HG03378 (cell line): Measurements from ENCODE around the gene NR2C2AP.
"Not testable (repeated sequence)": the region's sequence is repeated elsewhere in the genome, so short reads cannot be mapped to it uniquely, and the experiment has no call there.

Experiments
- ATAC-seq: cut with Tn5 transposase; IDR thresholded peaks from one replicate; pipeline ENCODE4 v1.9.1; 2021; ENCODE audit warnings: mild to moderate bottlenecking, moderate library complexity; ENCODE audit not compliant: unreplicated experiment

Gene NR2C2AP

GRCh38 chr19:19185853-19186740 is 17.1 kb downstream of the NR2C2AP start:
- no peak for ATAC-seq

- no peak for ATAC-seq
Measured at GRCh38 chr19:19181488-19181998, 21.7 kb downstream of the NR2C2AP start.

GRCh38 chr19:19179548-19180441 is 23.4 kb downstream of the NR2C2AP start:
- ATAC-seq: no peak

- ATAC-seq: no peak
Measured at GRCh38 chr19:19176950-19177349, 26.3 kb downstream of the NR2C2AP start.

- ATAC-seq: not testable (repeated sequence)
Measured at GRCh38 chr19:19173243-19173642, 30.0 kb downstream of the NR2C2AP start.

- ATAC-seq: no peak
Measured at GRCh38 chr19:19171821-19172532, 31.2 kb downstream of the NR2C2AP start.

GRCh38 chr19:19170873-19171672 is 32.1 kb downstream of the NR2C2AP start:
- ATAC-seq: no peak

GRCh38 chr19:19170053-19170872 is 33.0 kb downstream of the NR2C2AP start, which contains the start of gene MEF2B:
MEF2B (minus strand) TSS chr19:19170263; CDS start chr19:19150735, 19,528 bp downstream.
- peak; percentile 61 for ATAC-seq

- ATAC-seq: no peak
Measured at GRCh38 chr19:19169236-19170052, 33.8 kb downstream of the NR2C2AP start.

- ATAC-seq: no peak
Measured at GRCh38 chr19:19167612-19168011, 35.6 kb downstream of the NR2C2AP start.

GRCh38 chr19:19165396-19165795 is 37.8 kb downstream of the NR2C2AP start:
- ATAC-seq: no peak

GRCh38 chr19:19162495-19162894 is 40.7 kb downstream of the NR2C2AP start:
- no peak for ATAC-seq

- no peak for ATAC-seq
Measured at GRCh38 chr19:19160461-19161035, 42.7 kb downstream of the NR2C2AP start.

- no peak for ATAC-seq
Measured at GRCh38 chr19:19159534-19159933, 43.7 kb downstream of the NR2C2AP start.

GRCh38 chr19:19157808-19158207 is 45.4 kb downstream of the NR2C2AP start:
- ATAC-seq: no peak

- ATAC-seq: peak; percentile 72
Measured at GRCh38 chr19:19155495-19156219, 47.6 kb downstream of the NR2C2AP start.
